CD1c-positive myeloid dendritic cell (primary cell): ENCODE results near the gene METTL15.
"Not testable (repeated sequence)": the region's sequence is repeated elsewhere in the genome, so short reads cannot be mapped to it uniquely, and the experiment has no call there.

Experiments used
- DNase-seq: peaks from one replicate; pipeline ENCODE4 v3.0.0-alpha.2; 2016; ENCODE audit errors: extremely low spot score

Gene METTL15

DNA sequence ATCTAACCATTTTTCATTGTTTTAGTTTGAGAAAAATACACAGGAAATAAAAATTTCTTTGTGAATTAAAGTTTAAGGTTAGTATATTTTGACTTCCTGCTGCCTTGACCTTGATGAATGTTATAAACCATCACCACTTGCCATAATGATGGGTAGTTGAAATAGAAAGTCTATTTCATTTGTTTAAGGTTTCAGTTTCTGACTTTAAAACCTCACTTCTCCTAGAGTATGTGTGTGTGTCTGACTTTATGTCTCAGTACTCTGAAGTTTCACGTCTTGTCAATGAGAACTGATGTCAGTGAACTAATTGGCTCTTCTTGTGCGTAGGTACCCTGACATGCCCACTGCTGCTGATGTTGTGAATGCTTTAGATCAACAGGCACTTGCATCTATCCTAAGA, 188.2 kb downstream of the METTL15 start:
- DNase-seq = no peak

DNA sequence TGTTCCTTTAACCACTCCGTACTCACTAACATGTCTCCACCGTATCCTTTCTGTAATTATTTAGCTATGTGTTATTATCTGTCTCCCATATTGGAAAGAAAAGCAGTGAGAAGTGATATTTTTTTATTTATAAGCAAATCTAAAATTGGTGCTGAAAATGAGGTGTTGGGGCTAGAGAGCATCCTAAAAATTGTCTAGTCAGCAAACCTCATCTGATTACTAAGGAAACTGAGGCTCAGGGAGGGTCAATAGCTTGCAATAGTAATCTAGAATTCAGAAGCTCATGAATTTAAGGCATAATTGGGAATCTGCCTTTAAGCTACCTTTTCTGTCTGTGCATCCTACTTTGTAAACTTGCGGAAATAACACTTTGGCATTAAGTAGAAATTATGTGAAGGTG, 190.0 kb downstream of the METTL15 start:
- DNase-seq = no peak

DNA sequence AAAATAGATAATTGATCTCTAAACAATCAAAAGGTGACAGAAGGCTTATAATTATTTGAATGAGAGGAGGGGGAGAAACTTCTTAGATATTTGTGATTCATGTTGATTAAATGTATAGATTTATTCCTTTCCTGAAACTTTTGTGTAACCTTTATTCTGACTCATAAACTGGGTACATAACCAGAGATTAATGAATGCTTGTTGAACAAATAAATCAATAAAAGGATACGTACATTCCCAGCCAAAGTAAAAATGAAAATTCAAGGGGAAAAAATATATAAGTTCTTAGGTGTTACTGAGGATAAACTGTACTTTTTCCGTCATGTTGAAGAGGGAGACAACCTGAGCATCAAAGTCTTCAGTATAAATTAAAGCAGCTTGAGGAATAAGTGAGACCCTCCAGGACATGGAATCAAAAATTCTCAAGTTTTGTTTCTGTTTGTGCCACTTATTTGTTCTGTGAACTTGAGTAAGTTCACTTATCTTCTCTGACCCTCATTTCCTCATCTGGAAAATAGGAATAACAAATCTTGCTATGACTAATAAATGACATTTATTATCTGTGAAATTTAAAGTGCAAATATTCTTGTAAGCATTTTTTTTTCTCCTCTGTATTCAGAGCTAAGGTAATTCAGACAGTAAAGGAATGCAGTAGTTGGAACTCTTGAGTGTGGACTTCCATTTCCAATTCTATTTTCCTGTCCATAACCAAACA, 195.4 kb downstream of the METTL15 start:
- DNase-seq = no peak

DNA sequence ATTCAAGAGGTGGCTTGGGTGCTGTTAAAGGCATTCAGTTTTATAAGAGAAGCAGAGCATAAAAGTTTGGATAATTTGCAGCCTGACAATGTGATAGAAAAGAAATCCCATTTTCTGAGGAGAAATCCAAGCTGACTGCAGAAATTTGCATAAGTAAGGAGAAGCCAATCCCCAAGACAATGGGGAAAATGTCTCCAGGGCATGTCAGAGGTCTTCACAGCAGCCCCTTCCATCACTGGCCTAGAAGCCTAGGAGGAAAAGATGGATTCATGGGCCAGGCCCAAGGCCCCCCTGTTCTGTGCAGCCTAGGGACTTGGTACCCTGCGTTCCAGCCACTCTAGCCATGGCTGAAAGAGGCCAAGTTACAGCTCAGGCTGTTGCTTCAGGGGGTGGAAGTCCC, 207.3 kb downstream of the METTL15 start:
- no peak for DNase-seq

DNA sequence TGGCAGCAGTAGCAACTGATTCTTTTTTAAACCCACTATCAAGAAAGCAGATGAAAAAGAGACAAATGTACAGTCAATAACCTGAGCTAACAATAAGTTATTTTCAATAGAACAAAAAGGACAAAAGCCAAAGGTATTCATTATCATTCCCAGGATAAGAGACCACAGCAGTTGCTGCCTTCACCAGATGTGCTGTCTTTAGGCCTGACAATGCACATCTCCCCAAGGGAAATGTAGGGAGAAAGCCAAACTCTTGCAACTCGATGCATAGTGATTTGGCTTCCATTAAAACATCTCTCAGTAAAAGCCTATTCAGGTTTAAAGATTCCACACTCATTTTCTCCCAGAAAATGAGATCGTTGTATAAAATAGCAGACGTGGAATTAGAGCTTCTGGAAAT, 210.7 kb downstream of the METTL15 start:
- no peak for DNase-seq

DNA sequence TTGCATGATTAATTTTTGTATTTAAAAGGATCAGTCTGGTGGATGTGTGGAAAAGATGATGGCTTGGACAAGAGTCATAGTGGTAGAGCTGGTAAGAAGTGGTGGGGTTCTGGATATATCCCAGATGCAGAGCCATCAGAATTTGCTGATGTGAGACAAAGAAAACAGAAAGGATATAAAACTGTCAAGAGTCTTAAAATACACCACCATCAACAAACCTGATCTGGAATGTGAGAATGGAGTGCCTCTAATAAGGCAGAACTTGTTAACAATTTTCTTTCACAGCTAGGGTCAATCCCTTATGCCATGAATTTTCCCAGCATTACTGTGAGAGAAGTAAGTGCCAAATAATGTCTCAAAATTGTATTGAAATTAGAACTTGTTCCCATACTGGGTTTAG, 215.4 kb downstream of the METTL15 start:
- DNase-seq = no peak

DNA sequence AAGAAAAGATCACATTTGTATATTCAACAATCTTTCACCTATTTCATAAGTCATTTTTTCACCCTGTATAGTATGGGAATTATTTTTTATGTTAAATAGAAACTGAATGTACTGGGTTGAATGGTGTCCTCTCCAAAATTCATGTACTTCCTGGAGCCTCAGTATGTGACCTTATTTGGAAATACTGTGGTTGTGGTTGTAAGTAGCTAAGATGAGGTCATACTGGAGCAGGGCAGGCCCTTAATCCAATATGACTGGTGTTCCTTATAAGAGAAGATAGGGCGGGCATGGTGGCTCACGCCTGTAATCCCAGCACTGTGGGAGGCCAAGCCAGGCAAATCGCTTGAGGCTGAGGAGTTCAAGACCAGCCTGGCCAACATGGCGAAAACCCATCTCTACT, 224.2 kb downstream of the METTL15 start:
- DNase-seq = not testable (repeated sequence)

DNA sequence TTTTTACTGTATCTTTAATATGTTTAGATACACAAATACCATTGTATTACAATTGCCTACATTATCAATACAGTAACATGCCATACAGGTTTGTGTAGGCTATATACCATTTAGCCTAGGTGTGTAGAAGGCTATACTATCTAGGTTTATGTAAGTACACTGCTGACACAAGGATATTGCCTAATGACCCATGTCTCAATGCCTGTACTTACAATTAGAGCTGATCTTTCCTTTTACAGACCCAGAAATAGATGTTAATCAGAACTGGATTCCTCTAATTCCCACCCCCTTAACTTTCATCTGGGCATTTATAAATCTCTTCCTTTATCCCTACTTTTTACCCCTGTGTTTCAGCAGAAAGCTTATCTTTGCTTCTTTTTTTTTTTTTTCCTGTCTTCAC, 229.5 kb downstream of the METTL15 start:
- DNase-seq = no peak

DNA sequence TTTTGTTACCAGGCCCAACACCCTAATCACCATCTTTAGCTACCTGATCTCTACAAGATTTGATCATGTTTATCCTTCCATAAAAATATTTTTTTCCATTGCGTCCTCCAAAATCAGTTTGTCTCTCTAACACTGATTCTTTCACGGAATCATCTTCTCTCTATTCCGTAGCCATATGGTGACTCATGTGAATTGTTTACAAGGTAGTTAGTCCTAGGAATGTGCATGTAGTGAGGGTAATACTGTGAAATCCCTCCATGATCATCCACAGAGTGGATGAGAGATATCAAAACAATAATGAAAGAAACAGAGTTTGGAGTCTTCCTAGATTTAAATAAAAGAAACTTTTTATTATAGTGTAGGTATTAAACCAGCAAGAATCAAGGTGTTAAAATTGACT, 230.2 kb downstream of the METTL15 start:
- no peak for DNase-seq

DNA sequence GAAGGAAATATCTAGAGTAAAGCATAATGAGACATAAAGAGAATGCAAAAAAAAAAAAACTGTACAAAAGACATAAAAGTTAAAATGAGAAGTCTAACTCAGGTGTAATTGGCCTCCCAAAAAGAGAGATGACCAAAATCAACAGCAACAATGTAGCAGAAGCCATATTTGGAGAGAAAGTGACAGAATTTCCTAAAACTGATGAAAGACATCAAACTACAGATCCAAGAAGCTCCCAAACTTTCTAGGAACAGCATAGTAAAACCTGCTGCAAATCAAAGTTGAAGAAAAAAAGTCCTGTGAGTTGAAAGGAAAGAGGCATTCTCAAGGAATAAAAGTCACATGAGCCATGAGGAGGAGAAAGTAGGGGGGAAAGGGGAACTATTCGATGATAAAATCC, 231.3 kb downstream of the METTL15 start:
- no peak for DNase-seq

DNA sequence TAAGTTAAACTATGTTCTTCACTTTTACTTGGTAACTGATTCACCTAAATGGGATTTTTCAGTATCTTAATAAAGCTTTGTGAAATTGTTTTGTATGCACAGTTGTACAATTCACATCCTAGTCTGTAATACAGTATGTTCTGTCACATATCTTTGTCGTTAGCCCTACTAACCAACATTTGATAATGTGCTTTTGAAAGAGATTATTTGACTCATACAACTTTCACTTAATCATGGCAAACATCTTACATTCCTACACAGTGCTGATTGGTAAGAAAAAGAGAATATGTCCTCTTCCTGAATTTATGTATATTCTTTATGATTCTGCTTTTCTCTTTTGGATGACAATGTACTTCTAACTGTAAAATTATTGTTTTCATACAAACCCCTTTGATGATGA, 234.5 kb downstream of the METTL15 start:
- DNase-seq = no peak

DNA sequence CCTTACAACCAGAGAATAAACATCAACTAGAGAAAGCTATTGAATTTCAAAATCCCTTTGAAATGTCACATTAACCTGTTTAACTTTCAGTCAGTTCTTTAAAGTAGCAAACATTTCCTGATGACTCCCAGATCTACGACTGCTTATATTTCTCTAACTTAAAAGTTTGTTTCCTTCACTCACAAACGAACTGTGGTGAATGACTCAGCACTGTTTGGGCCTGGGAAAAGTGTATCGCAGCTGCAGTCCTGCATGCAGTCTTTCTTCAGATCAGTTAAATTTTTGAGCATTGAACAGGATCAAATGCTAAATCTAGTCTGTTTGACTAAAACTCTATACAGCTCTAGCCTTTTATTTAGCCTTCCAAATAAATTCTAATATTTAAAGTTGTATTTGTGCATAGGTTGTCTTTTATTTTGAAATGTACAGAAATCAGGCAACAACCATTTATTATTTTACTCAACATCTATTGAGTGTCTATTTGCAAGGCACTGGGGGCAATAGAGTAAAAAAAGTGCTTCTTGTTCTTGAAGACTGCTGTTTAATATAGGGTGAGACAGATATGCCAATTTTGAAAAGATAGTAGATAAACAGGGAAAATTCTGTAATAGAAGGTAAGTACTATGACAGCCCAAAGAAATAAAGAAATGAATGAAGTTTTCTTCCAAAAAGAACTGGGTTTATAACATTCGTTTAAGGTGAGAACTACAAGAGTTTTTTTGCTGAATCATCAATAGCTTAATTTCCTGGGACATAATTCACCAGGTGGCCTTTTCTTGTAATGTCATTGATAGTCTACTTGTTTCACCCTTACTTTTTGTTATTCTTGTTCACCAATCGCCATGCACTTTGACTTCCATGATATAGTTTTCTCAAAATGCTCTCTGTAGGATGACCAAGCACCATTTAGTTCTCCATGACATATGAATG, 235.4 kb downstream of the METTL15 start:
- no peak for DNase-seq

DNA sequence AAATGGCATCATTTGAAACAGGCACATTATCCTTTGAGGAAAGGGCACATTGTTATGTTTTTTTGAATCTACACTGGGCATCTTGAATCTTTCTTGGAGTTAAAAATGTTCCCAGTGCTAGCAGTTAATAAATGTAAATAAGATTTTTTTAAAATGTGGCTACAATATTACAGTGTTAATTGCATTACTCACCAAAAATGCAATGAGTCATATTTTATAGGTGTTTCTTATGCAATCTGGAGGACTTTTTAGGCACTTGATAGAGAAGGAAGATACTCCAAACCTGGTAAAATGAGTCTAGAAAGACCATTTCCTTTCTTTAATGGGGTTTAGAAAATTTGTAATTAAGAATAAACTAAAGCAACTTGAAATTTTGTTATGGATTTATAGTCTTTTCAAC, 238.0 kb downstream of the METTL15 start:
- DNase-seq = no peak

DNA sequence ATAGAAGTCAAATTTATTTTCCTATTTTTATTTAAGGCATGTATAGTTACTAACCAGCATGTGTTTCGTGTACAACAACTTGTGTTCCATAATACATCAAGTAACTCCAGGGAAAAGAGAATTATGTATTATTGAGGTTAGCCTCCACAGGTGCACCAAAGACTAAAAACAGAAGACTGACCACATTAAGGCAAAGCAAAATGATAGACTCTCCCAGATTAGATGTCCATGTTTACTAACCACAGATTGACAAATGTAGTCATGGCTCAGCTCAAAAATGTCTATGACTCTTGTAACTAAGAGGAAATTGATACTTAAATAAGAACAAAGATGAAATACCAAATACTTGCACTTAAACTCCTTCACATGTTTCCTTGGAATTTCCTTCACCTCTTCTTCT, 238.5 kb downstream of the METTL15 start:
- DNase-seq = no peak

DNA sequence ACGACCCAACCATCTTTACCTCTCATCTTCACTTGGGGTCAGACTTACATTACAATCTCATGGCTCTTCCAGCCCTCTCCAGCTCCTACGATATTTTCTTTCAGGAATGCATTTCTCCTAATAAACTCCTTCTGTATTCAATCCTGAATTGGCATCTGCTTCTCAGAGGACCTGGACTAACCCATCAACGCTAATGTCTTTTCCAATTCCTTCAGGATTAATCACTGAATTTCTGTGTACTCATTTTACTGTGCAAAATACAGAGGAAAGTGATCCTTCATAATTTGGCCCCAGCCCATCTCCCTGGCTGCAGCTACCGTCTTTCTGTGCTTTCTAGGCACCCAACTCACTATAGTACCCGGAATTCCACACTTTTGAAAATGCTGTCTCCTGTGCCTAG, 239.2 kb downstream of the METTL15 start:
- DNase-seq = no peak

DNA sequence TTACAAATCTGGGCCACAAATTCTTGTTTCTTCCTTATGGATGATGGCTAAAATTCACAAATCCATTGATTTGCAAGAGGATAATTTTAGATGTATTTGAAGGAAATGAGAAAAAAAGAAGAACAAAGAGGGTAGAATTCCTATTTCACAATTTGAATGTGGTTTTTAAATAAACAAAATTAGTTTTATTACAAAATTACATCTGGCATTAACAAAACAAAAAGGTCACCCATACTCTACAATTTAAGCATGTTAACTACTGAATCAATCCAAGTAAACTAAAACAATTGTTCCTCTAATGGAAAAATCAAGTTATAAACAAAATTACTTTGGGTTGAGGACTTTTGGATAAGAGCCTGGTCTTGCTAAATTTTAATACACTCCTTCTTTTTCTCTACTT, 242.0 kb downstream of the METTL15 start:
- DNase-seq = no peak

DNA sequence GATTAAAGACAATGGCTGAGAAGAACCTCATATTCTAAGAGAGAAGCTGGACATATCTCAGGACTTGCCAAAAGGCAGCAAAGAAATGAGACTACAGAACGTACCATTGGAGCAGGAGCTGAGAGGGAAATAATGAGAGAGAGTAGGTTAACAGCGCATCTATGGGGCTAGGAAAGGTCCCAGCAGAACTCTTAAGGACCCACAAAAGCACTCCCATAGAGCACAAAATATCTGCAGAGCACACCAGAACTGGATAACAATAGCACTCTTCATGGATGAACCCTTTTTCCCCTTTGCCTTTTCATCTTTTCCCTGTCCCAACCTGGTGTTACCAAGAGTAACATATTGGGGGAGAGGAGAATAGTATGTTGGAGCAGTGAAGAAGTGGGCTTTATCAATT, 245.8 kb downstream of the METTL15 start:
- DNase-seq = no peak

DNA sequence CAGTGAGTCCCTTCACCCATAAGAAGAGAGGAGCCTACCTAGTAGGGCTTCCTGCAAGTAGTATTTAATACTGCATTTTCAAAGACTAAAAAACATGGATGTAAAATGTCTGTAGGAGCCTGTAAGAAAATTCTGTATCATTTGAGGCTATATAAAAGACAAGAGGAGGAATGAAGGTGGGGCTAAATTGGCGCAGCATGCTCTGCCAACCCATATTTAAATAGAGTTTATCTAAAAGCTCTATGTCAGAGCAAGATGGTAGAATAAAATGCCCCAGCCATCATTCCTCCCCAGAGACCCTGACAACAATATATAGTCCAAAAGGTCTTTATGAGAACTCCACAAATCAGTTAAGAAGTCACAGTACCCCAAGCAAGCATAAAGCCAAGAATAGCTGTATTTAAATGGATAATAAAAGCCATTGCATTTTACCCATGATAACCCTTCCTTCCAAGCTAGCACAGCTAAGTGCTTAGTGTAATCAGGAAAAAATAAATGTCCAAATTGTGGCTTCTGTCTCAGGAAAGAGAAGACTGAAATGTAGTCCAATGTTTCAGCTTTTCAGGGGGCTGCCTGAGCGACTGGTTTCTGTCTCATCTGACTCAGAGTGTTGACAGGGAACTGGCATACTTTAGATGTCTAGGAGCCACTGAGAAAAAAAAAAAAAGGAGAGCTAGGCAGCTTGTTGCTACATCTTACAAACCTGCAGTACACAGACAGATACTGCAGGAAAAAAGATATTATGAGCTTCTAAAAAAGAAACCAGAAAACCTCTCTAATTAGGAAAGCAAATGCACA, 258.6 kb downstream of the METTL15 start:
- no peak for DNase-seq

DNA sequence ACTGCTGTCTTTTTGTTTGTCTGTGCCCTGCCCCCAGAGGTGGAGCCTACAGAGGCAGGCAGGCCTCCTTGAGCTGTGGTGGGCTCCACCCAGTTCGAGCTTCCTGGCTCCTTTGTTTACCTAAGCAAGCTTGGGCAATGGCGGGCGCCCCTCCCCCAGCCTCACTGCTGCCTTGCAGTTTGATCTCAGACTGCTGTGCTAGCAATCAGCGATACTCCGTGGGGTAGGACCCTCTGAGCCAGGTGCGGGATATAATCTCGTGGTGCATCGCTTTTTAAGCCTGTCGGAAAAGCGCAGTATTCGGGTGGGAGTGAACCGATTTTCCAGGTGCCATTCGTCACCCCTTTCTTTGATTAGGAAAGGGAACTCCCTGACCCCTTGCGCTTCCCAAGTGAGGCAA, 269.9 kb downstream of the METTL15 start:
- DNase-seq = not testable (repeated sequence)
